ENCODE results near the gene SNU13. TPM values are rescaled to one million over a fixed set of nuclear protein-coding genes. Genes with fewer than 3 reads are reported as not detected.
"Not testable (repeated sequence)": the region's sequence is repeated elsewhere in the genome, so short reads cannot be mapped to it uniquely, and the experiment has no call there.

Gene SNU13
- total and polyA plus RNA-seq, 2 of the 4 experiments (the other 2 are of a cell fraction) = 122 to 185 TPM

- H3K9me3 ChIP-seq (ENCODE audit: control insufficient read depth, insufficient read depth, low read length); H3K9me1 ChIP-seq (ENCODE audit: insufficient read depth, low read length); in situ Hi-C loops (cut with MboI; ENCODE audit: low sequenced_read_pairs); H3K9ac ChIP-seq (ENCODE audit: low read depth, low read length); H4K5ac ChIP-seq (ENCODE audit: low read depth, low read length); H3K4me3 ChIP-seq (ENCODE audit: insufficient read depth, low read depth, low read length); H2AFZ ChIP-seq (replicated peaks; ENCODE audit: low read length, poor library complexity); H3K14ac ChIP-seq (replicated peaks; ENCODE audit: low read depth, low read length); H2BK15ac ChIP-seq (ENCODE audit: low read depth, low read length); H2BK5ac ChIP-seq (ENCODE audit: low read depth, low read length, poor library complexity, severe bottlenecking); H2BK20ac ChIP-seq (ENCODE audit: low read depth, low read length); BruUV-seq (replicated peaks); H2AK9ac ChIP-seq (replicated peaks; ENCODE audit: low read depth, low read length, poor library complexity); H3K27ac ChIP-seq (ENCODE audit: insufficient read depth, low read length); H2AK5ac ChIP-seq (ENCODE audit: low read depth, low read length); H3K23ac ChIP-seq (ENCODE audit: low read depth, low read length); ATAC-seq (ENCODE audit: low read depth); H4K91ac ChIP-seq (ENCODE audit: insufficient read depth, low read depth, low read length); H2BK120ac ChIP-seq (ENCODE audit: low read depth, low read length); CTCF ChIA-PET; H3K4me1 ChIP-seq (ENCODE audit: control insufficient read depth, insufficient read depth, low read length); H4K8ac ChIP-seq (ENCODE audit: low read depth in 2 of 2, low read length in 2 of 2); H3K4ac ChIP-seq (ENCODE audit: low read depth, low read length); dilution Hi-C loops (cut with HindIII; ENCODE audit: low sequenced_read_pairs, unreplicated experiment); intact Hi-C loops (cut with micrococcal nuclease); H3K56ac ChIP-seq (ENCODE audit: extremely low read depth, insufficient read depth, low read length); DNase-seq; H3K18ac ChIP-seq (ENCODE audit: low read depth, low read length); H3K27me3 ChIP-seq (ENCODE audit: control insufficient read depth, insufficient read depth, low read length); H3K4me2 ChIP-seq (ENCODE audit: low read depth, low read length): not testable (repeated sequence)
- peaks cover 33% of the 10 kb centered on the region for H3K36me3 ChIP-seq (ENCODE audit: control insufficient read depth, insufficient read depth, low read length)
- peaks cover 0 to 18% of the 10 kb centered on the region in 2 experiments; a peak in 2 of 4 replicates for H3K79me1 ChIP-seq (ENCODE audit: low read depth in 1 of 2, low read length in 2 of 2)
- H4K20me1 ChIP-seq (ENCODE audit: insufficient read depth, low read length) = peaks cover 13% of the 10 kb centered on the region
- POLR2A ChIA-PET (ENCODE audit: unreplicated experiment) = interaction anchor here (0.6 kb wide), 1 partner anchor 292 kb away, joined by 3 read pairs; no protein-coding TSS in a partner anchor
- WGBS, 2 experiments (ENCODE audit: extremely low coverage in 2 of 2, insufficient read length in 1 of 2) = 100% methylated on average over 2 of the region's 9 CpGs; no CpG with 5 or more reads in 1 of the 2 experiments
These were observed 25.1 kb downstream of the SNU13 start for GRCh38 chr22:41663594-41663993.

Data from IMR-90 (cell line).